HUDEP-2 (cell line): ENCODE results near the gene FAM90A1.
"Not testable (repeated sequence)": the region's sequence is repeated elsewhere in the genome, so short reads cannot be mapped to it uniquely, and the experiment has no call there.

Source experiments
- DNase-seq, 76 experiments: peaks; one replicate each; lab custom pipeline; 2025; ENCODE audit not compliant: unreplicated experiment in 76 of 76; lab: John Stamatoyannopoulos, UW

FAM90A1 gene

DNA sequence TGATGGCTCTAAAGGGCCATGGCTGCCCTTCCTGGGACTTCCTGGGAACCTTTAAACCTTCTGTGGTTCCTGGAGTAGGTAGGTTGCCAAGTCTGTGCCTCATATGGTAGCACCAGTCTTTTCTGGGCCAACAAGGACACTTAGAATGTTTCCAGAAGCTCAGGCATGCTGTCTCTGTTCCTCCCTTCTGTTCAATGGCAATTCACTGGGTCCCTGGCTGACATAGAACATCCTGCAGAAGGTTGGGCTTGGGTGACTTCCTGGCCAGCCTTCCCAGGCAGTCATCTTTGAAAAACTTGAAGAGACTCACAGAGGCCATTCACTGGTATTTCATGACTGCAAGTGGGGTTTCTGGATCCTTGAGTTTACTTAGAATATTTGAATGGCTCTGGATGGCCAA lies 46.1 kb downstream of the FAM90A1 start:
- not testable (repeated sequence) for DNase-seq

DNA sequence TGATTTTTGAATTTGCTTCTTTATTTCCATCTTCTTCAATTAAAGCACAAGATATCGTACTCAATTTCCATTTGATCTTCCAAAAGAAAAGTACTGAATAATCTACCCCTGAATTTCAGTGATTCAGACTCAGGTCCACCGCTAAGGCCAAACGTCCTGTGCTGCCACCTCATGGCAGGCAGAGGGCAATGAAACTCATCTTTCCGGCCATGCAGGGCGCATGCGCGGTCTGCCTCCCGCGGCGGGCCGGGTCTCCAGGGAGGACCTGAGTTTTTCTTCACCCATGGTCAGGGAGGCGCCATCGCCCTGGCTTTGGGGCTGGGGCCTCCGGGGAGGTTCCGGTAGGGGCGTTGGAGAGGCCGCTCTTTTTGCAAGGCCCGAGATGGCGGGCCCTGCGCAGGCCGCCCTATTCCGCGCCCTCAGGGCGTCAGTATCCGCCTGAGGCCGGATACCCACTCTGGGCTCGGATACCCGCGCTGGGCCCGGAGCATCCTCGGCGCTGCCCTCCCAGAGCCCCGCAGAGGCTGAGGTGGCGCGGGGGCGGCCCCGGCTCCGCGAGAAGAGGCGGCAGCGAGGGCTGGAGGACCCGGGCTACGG lies 47.3 kb downstream of the FAM90A1 start:
- DNase-seq, result peak in 61 of 76 experiments; percentile 4 to 68 (median 33)

DNA sequence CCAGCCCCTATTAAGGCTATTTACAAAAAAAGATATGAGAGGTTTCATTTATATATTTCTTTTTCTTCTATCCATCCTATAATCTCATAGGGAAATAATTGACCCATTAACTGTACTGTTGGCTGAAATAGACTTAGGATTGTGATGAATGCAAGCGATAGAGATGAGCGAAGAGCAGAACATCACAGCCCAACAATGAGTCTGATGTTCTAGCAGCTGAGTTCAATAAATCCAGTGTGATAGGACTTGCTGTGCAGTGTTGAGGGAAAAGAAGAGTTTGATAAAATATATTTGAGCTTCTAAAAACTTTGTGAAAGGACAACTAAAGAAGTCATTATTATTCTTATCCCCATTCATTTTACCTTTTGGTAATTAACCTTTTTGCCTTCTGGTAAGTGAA lies 54.5 kb downstream of the FAM90A1 start:
- DNase-seq, result not testable (repeated sequence)
